SIG-M5 treated with dmso at 0.1 percent for 504 hours (cell line): ENCODE results near the gene CPED1.

ENCODE experiments used
- DNase-seq: peaks from one replicate; lab custom pipeline; 2025; ENCODE audit not compliant: unreplicated experiment; lab: John Stamatoyannopoulos, UW

CPED1 gene

DNA sequence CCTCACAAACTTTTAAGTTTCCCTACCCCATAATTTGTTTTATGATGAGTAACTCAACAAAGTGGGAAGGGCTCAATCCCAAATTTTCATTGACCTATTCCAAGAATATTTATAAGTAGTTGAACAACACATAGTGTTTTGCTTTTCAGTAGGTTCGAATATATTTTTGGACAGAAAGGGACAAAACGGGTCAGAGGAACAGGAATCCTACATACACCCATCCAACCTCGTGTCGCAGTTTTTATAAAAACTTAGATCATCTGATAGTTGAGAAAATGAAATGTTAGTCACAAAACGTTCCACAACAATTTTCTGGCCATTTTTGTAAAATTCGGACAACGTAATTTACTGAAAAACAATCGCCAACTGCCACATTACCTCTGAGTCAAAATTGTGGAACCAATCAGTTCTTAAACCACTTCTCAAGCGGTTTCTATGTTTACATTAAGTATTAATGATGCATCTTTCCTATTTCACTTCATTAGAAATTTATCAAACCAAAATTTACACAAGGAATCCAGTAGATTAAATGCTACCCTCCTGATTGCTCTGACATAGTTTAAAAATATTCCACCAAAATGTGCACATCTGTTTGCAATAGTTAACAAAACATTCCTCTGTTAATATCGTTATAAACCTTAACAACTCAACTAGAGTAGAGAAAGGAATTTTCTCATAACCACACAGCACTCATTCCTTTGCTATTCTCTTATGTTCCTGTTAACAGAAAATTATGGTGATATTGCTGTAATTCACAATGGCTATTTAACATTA is 346.6 kb downstream of the CPED1 start:
- DNase-seq, result no peak

DNA sequence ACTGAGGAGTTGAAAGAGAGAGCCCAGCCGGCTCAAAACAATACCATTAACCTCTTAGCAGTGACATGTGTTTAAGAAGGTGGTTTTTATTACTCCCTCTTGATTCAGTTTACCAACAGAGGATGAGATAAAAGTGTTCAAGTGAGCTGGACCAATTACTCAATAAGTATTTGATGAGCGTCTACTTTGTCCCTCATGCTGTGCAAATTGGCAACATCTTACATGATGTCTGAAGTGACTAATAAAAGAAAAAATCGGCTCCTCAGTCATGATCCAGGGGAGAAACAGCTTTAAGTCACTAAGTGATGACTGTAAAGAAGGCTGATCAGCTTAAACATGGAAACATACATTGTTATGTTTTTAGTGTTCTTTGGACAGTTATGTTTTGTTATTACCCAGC is 348.1 kb downstream of the CPED1 start:
- no peak for DNase-seq

DNA sequence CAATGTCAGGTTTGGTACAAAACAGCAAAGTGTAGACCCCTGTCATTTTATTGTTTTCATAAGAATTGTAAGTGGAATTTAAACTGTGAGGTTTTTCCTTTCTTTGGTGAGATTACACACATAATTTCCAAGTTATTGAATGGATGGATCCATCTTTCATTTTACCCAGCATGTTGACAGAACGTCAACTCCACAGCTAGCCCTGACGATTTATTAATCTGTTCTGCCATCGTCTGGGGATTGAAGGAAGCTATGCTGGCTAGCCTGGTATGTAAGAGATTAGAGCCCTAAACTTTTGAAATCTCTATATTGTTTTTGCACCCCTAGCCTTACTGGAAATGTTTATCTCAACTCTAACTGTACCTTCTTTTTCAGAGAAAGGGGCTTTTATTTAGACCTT is 348.9 kb downstream of the CPED1 start:
- DNase-seq, result no peak

DNA sequence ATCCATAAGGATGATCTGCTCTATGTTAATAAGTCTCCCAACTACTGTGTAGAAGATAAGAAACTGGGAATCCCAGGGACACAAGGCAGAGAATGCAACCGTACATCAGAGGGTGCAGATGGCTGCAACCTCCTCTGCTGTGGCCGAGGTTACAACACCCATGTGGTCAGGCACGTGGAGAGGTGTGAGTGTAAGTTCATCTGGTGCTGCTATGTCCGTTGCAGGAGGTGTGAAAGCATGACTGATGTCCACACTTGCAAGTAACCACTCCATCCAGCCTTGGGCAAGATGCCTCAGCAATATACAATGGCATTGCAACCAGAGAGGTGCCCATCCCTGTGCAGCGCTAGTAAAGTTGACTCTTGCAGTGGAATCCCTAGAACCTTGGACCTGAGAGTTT is 350.6 kb downstream of the CPED1 start:
- DNase-seq, result no peak

DNA sequence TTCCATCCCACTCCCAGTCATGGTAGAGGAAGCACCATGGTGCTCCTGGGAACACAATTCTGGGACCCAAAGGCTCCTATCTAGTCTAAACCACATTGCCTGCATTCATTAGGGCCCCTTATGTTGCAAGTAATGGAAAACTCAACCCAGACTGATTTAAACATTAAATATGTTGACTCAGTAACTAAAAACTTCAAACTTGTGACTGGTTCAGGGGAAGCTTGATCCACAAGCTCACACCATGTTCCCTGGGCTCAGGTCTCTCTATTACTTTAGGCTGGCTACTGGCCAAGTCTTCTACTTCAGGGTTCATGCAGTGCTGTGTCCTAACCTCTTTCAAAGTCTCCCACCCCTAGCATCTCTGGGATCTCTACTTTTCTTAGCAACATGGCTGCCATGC is 353.4 kb downstream of the CPED1 start:
- DNase-seq, result no peak

DNA sequence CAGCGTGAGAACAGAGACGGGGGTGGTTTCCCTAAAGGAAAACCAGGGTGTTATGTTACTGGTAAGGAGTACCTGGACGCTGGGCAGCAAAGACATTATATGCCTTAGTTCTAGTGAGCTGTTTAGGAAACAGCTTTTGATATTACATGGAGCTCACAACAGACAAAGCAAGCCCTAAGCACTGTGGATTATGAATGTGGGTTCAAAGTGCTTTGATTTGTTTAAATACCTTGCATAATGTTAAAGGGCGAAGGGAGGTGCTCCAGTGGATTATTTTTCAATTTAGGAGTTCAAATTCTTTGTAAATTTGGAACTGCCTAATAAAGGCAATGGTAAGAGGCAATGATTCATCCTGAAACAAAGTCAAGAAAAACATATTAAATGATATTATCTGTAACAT is 354.1 kb downstream of the CPED1 start:
- DNase-seq, result no peak

DNA sequence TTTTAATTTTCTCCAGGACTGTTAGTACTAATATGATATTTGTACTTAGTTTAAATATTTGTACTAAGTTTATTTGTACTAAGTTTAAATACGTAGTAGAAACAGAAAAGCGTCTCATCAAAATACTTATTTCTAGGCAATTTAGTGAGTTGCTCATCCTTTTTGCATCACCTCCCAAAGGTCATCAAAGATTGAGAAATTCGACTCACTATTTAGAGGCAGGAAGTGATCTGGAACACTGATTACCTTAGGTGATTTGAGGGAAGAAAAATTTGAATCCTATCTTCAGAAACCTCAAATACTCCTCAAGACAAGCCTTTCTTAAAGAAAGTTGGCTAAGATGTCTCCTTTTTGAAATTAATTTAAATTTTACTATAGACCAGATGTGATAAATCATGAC is 354.8 kb downstream of the CPED1 start:
- no peak for DNase-seq

DNA sequence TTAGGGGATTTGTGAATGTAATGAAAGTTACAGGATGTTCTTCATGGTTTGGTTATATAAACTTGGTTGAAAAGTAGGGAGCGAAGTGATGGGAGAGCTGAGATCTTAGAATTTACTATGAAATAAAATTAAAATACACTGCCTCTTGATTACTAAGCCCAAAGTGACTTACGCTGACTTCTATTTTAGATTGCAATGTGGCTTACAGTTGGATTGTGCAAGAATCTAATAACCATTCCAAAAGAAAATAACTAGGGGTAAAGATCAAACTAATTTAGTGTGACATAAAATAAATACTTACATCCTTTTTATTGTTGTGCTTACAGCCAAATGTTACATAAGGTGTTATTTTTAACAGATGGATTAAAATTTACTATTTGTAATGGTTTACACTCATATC is 355.6 kb downstream of the CPED1 start:
- no peak for DNase-seq

DNA sequence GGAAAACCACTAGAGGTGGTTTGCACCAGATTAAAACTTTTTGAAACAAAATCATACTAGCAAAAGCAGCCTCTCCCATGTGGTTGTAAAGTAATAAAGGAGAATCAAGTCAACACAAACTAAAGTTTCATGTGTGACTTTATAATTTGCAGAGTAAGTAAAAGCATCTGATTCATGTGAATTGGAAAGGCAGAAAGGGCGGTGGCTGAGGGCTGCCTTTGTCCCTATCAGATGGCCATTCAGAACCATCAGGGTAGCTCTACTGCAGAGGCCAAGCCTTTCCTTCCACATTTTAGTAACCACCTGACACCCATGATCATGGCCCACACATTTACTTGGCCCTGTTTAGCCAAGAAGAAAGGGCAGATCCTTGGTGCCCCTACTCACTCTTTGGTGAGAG is 356.0 kb downstream of the CPED1 start:
- no peak for DNase-seq
